Globus pallidus (tissue), 1 donor: Measurements from ENCODE around the gene TRPM3.
A peak's percentile ranks its signal among the peaks of the same experiment; 100 is the strongest.

Experiments
- DNase-seq: peaks from one replicate; pipeline ENCODE4 v3.0.0-alpha.2; 2015; ENCODE audit warnings: low spot score

The TRPM3 gene

GRCh38 chr9:70484232-70485130 lies 636.9 kb downstream of the TRPM3 start:
- DNase-seq = peak; percentile 84

DNA sequence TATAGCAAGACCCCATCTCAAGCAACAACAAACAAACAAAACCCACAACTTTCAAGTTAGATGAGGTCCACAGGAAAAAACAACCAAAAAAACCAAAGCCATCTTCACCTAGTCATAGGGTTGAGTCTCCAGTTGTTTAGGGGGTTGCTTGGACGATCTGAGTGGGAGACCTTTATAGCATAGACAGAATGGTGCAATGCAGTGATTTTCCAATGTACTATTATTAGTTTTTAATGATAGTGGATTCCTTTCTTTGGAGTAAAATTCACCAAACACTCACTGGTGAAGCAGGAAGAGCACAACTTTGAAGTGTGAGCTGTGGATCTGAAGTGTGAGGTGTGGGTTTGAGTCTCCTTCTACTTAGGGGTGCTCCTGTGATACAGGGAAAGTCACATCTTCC lies 640.0 kb downstream of the TRPM3 start:
- no peak for DNase-seq

- DNase-seq = peak; percentile 88
Observed at GRCh38 chr9:70480405-70480980, 640.9 kb downstream of the TRPM3 start.

GRCh38 chr9:70479880-70480291 lies 641.5 kb downstream of the TRPM3 start:
- no peak for DNase-seq
